Right atrium auricular region (tissue), 2 donors: ENCODE results near the gene KRT77. TPM values are rescaled to one million over a fixed set of nuclear protein-coding genes. Genes with fewer than 3 reads are reported as not detected.

Experiments used
- DNase-seq: peaks from one replicate; pipeline ENCODE4 v3.0.0-alpha.2; 2019; ENCODE audit warnings: low spot score
- H3K27ac ChIP-seq, 2 donors: fragments of 200-600 bp; sonication (generic); 1 replicate in 1 of 2; 2 replicates in 1 of 2; pipeline ENCODE4 v1.5.1; 2016 to 2019
- H3K27me3 ChIP-seq, 2 donors: fragments of 200-600 bp; sonication (generic); one replicate each; pipeline versions ENCODE4 v1.5.1 to v1.6.0; 2017 to 2019
- H3K36me3 ChIP-seq: fragments of 200-600 bp; sonication (generic); one replicate; pipeline ENCODE4 v1.5.1; 2016
- H3K4me1 ChIP-seq, 2 donors: fragments of 200-600 bp; sonication (generic); one replicate each; pipeline versions ENCODE4 v1.5.1 to v1.6.0; 2017 to 2019
- H3K4me3 ChIP-seq, 2 donors: fragments of 200-600 bp; sonication (generic); 1 replicate in 1 of 2; 2 replicates in 1 of 2; pipeline ENCODE4 v1.5.1; 2017 to 2019; ENCODE audit warnings: mild to moderate bottlenecking in 1 of 2, moderate library complexity in 1 of 2
- H3K9me3 ChIP-seq, 2 donors: fragments of 200-600 bp; sonication (generic); one replicate each; pipeline ENCODE4 v1.5.1; 2019
- total RNA-seq, 2 donors: library from RNA; depleted of rRNA; stranded (reverse); fragments of >200 nt; gene quantifications; one replicate each; pipeline ENCODE4 v1.1.0, GENCODE V29; 2016
- TF ChIP-seq, protein P1 (sequence below), 2 donors: fragments of 200-600 bp; sonication (generic); IDR thresholded peaks; one replicate each; pipeline ENCODE4 v1.5.1; 2019; ENCODE audit warnings: antibody characterized with exemption in 2 of 2

Gene KRT77
- total RNA-seq, 2 donors from 2014 or later: not detected

DNA sequence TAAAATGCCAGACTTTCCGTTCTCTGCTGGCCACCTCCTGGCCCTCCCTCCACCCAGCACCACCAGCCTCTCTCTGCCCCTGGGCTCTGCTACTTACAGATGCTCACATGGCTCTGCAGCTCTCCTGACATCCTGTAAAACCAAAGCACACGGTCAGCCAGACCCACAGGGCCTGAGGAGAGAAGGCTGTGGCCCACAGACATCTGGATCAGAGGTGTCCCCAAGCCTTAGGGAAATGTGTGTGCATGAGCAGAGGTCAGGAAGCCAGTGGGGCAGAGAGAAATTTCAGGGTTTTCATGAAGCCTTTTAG lies 11.5 kb downstream of the KRT77 start:
- TF ChIP-seq, protein P1, sequence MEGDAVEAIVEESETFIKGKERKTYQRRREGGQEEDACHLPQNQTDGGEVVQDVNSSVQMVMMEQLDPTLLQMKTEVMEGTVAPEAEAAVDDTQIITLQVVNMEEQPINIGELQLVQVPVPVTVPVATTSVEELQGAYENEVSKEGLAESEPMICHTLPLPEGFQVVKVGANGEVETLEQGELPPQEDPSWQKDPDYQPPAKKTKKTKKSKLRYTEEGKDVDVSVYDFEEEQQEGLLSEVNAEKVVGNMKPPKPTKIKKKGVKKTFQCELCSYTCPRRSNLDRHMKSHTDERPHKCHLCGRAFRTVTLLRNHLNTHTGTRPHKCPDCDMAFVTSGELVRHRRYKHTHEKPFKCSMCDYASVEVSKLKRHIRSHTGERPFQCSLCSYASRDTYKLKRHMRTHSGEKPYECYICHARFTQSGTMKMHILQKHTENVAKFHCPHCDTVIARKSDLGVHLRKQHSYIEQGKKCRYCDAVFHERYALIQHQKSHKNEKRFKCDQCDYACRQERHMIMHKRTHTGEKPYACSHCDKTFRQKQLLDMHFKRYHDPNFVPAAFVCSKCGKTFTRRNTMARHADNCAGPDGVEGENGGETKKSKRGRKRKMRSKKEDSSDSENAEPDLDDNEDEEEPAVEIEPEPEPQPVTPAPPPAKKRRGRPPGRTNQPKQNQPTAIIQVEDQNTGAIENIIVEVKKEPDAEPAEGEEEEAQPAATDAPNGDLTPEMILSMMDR (IDR thresholded peaks at IDR 0.05): no peak
- no peaks in the 10 kb centered on the region for H3K36me3 ChIP-seq
- no peaks in the 10 kb centered on the region for H3K27me3 ChIP-seq
- H3K9me3 ChIP-seq: no peaks in the 10 kb centered on the region
- no peak overlapping the region for H3K4me3 ChIP-seq
- peaks cover 0 to 11% of the 10 kb centered on the region in 2 donors for H3K4me1 ChIP-seq
- DNase-seq: no peak
- no peak overlapping the region for H3K27ac ChIP-seq

DNA sequence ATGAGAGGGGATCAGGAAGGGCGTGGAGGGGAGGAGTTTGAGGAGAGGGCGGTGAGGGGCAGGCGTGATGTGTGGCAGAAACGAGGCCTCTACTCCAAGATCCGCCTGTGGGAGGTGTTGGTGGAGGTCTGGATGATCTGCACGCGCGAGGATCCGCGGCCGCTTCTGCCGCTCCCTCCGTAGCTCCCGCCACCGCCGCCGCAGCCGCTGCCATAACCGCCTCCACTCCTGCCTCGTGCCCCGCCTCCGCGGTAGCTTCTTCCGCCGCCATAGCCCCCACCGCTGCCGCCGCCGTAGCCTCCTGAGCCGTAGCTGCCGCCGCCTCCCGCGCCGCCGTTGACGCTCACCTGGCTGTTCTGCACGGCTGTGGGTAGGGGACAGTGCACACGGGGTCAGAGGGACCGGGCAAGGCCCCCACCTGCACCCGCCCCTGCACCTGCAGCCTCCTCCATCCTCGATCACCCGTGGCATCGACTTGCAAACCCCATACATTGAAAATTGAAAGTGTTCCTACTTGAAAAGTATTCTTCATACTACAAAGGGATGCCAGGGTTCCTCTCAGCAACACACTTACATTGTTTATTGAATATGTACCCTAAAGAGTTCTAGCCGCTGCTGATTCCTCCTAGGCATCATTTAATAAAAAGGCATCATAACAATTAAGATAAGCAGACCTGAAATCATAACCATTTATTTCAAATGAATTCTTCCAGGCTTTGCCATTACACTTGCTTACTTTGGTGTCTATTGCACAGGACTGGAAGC lies 12.1 kb downstream of the KRT77 start:
- Histone ChIP-seq H3K9me3 (no peaks in the 10 kb centered on the region), H3K36me3 (no peaks in the 10 kb centered on the region), H3K4me1 (peaks cover 0 to 11% of the 10 kb centered on the region in 2 donors), H3K27ac (no peak overlapping the region), H3K4me3 (peak overlapping the region in 1 of 2 donors; percentile 24), H3K27me3 (no peaks in the 10 kb centered on the region)
- TF ChIP-seq, protein P1 (IDR thresholded peaks at IDR 0.05): no peak
- DNase-seq: no peak

GRCh38 chr12:52690351-52691075 lies 12.8 kb downstream of the KRT77 start:
- no peak overlapping the region for H3K27ac ChIP-seq
- TF ChIP-seq, protein P1 (IDR thresholded peaks at IDR 0.05): no peak
- no peaks in the 10 kb centered on the region for H3K36me3 ChIP-seq
- H3K9me3 ChIP-seq: no peaks in the 10 kb centered on the region
- DNase-seq: no peak
- H3K4me3 ChIP-seq: peak overlapping the region in 1 of 2 donors; percentile 24
- H3K4me1 ChIP-seq: peaks cover 0 to 11% of the 10 kb centered on the region in 2 donors
- H3K27me3 ChIP-seq: no peaks in the 10 kb centered on the region

GRCh38 chr12:52689936-52690335 lies 13.4 kb downstream of the KRT77 start:
- peaks cover 0 to 11% of the 10 kb centered on the region in 2 donors for H3K4me1 ChIP-seq
- H3K9me3 ChIP-seq: no peaks in the 10 kb centered on the region
- DNase-seq: no peak
- no peak overlapping the region for H3K27ac ChIP-seq
- TF ChIP-seq, protein P1 (IDR thresholded peaks at IDR 0.05): no peak
- H3K36me3 ChIP-seq: no peaks in the 10 kb centered on the region
- no peaks in the 10 kb centered on the region for H3K27me3 ChIP-seq
- H3K4me3 ChIP-seq: no peak overlapping the region

GRCh38 chr12:52689239-52689638 lies 14.1 kb downstream of the KRT77 start:
- H3K9me3 ChIP-seq: no peaks in the 10 kb centered on the region
- no peak overlapping the region for H3K4me3 ChIP-seq
- H3K27ac ChIP-seq: no peak overlapping the region
- no peaks in the 10 kb centered on the region for H3K27me3 ChIP-seq
- H3K36me3 ChIP-seq: no peaks in the 10 kb centered on the region
- TF ChIP-seq, protein P1 (IDR thresholded peaks at IDR 0.05): no peak
- DNase-seq: no peak
- peaks cover 0 to 11% of the 10 kb centered on the region in 2 donors for H3K4me1 ChIP-seq
